LNCaP clone FGC (cell line): ENCODE measurements around the gene GANC.
A peak's percentile ranks its signal among the peaks of the same experiment; 100 is the strongest.
"Not testable (repeated sequence)": the region's sequence is repeated elsewhere in the genome, so short reads cannot be mapped to it uniquely, and the experiment has no call there.

Source experiments
- DNase-seq: peaks from one replicate; pipeline ENCODE4 v3.0.0-alpha.2; 2011; ENCODE audit warnings: low read depth
- H3K4me3 ChIP-seq: 2 replicates; pipeline ENCODE4 v1.5.1; 2011; ENCODE audit warnings: mild to moderate bottlenecking, low read depth, low read length, control low read depth
- CTCF ChIP-seq: IDR thresholded peaks from 2 replicates; pipeline ENCODE4 v1.5.1; 2012; ENCODE audit warnings: mild to moderate bottlenecking; ENCODE audit not compliant: control insufficient read depth, insufficient read depth; ENCODE audit errors: extremely low read depth

The GANC gene

GRCh38 chr15:42283671-42284070, 10.7 kb downstream of the GANC start:
- DNase-seq: no peak
- no peak overlapping the region for H3K4me3 ChIP-seq
- no peak for TF ChIP-seq CTCF

- DNase-seq: no peak
- H3K4me3 ChIP-seq: no peak overlapping the region
- no peak for TF ChIP-seq CTCF
These were observed 11.6 kb downstream of the GANC start for GRCh38 chr15:42284551-42284950.

- no peak overlapping the region for H3K4me3 ChIP-seq
- TF ChIP-seq CTCF: no peak
- DNase-seq: no peak
These were observed 12.0 kb downstream of the GANC start for GRCh38 chr15:42285034-42285433.

GRCh38 chr15:42286445-42287029, 13.5 kb downstream of the GANC start:
- no peak overlapping the region for H3K4me3 ChIP-seq
- no peak for TF ChIP-seq CTCF
- peak; percentile 45 for DNase-seq

- DNase-seq: no peak
- H3K4me3 ChIP-seq: no peak overlapping the region
- TF ChIP-seq CTCF: no peak
These were observed 14.9 kb downstream of the GANC start for GRCh38 chr15:42287931-42288330.

GRCh38 chr15:42289166-42289565, 16.2 kb downstream of the GANC start:
- no peak for DNase-seq
- H3K4me3 ChIP-seq: no peak overlapping the region
- no peak for TF ChIP-seq CTCF

GRCh38 chr15:42301004-42301403, 28.0 kb downstream of the GANC start:
- DNase-seq, H3K4me3 ChIP-seq: not testable (repeated sequence)
